K562 (cell line): Measurements from ENCODE around the gene GSTM5. TPM values are rescaled to one million over a fixed set of nuclear protein-coding genes. Genes with fewer than 3 reads are reported as not detected.

ENCODE experiments used
- ATAC-seq: fragments of 200-7000 bp; cut with Tn5 transposase; 3 replicates; pipeline ENCODE4 v1.9.1; 2020; ENCODE audit warnings: moderate library complexity
- BruUV-seq: library from RNA; stranded (reverse); fragments of 400-500 nt; replicated peaks from 2 replicates; lab custom pipeline; 2021; lab: Mats Ljungman, UMichigan
- CTCF ChIA-PET: fragments of 300-600 bp; formaldehyde crosslinking; extraction: SDS; loops from one replicate; lab custom pipeline; 2021; ENCODE audit warnings: low intra/inter-chr PET ratio; lab: Yijun Ruan, JAX
- POLR2A ChIA-PET: fragments of 300-600, 350-650 bp; sonication (Branson Sonifier 250); formaldehyde crosslinking; extraction: SDS; loops from one replicate; lab custom pipeline; 2021; ENCODE audit warnings: antibody characterized with exemption, inconsistent platforms; lab: Yijun Ruan, JAX
- DNase-seq, 4 experiments: peaks; one replicate each; pipeline versions ENCODE4 v3.0.0 to v3.0.0-alpha.2; 2011 to 2018; ENCODE audit warnings: low spot score in 3 of 4, mixed read lengths in 3 of 4; ENCODE audit errors: extremely low read depth in 1 of 4
- FAIRE-seq: peaks from 2 replicates; lab custom pipeline; 2011; peaks lifted over from hg19 to GRCh38; lab: Jason Lieb, UNC
- H2AFZ ChIP-seq: 2 replicates; pipeline ENCODE4 v1.6.0; 2011; ENCODE audit warnings: low read depth, low read length, control low read depth, inconsistent platforms
- H3K27ac ChIP-seq: fragments of 200-600 bp; 3 replicates; pipeline ENCODE4 v1.8.0; 2011; ENCODE audit warnings: low read depth, mild to moderate bottlenecking, control low read depth, inconsistent platforms, low read length, moderate library complexity, mixed read lengths; ENCODE audit errors: extremely low read depth
- H3K27me3 ChIP-seq, 2 experiments: fragments of 300-600 bp in 1 of 2; 2 replicates in 1 of 2; 3 replicates in 1 of 2; pipeline versions ENCODE4 v1.6.0 to v1.8.0; 2011; ENCODE audit warnings: inconsistent platforms in 2 of 2, low read length in 2 of 2, mild to moderate bottlenecking in 1 of 2, mixed read lengths in 1 of 2, moderate library complexity in 1 of 2; ENCODE audit not compliant: control insufficient read depth in 2 of 2, insufficient read depth in 2 of 2
- H3K36me3 ChIP-seq: fragments of 300-600 bp; 3 replicates; pipeline ENCODE4 v1.8.0; 2011; ENCODE audit warnings: mild to moderate bottlenecking, low read length, inconsistent platforms; ENCODE audit not compliant: control insufficient read depth, insufficient read depth
- H3K4me1 ChIP-seq, 2 experiments: fragments of 200-600 bp in 1 of 2; replicated peaks in 1 of 2; 2 replicates in 1 of 2; 3 replicates in 1 of 2; pipeline versions ENCODE4 v1.5.1 to v1.8.0; 2011; ENCODE audit warnings: inconsistent platforms in 2 of 2, low read length in 2 of 2, mild to moderate bottlenecking in 1 of 2, mixed read lengths in 1 of 2, moderate library complexity in 1 of 2; ENCODE audit not compliant: control insufficient read depth in 2 of 2, insufficient read depth in 2 of 2
- H3K4me2 ChIP-seq: 2 replicates; pipeline ENCODE4 v1.6.1; 2011; ENCODE audit warnings: low read length, control low read depth, inconsistent platforms, mixed read lengths; ENCODE audit not compliant: insufficient read depth
- H3K4me3 ChIP-seq: fragments of 200-600 bp; sonication (generic), shearing (Covaris generic); 2 replicates; pipeline ENCODE4 v1.5.1; 2016; ENCODE audit warnings: control low read depth, inconsistent platforms
- H3K79me2 ChIP-seq: fragments of 200-600 bp; 3 replicates; pipeline ENCODE4 v1.8.0; 2011; ENCODE audit warnings: low read length, inconsistent platforms; ENCODE audit not compliant: control insufficient read depth, insufficient read depth
- H3K9ac ChIP-seq, 2 experiments: 2 replicates each; pipeline versions ENCODE4 v1.6.0 to v1.6.1; 2011; ENCODE audit warnings: low read depth in 2 of 2, low read length in 2 of 2, control low read depth in 1 of 2, inconsistent platforms in 1 of 2, mild to moderate bottlenecking in 1 of 2, mixed read lengths in 1 of 2; ENCODE audit not compliant: insufficient read depth in 1 of 2
- H3K9me1 ChIP-seq: one replicate; pipeline ENCODE4 v1.6.0; 2011; ENCODE audit warnings: inconsistent platforms, mild to moderate bottlenecking, low read length, moderate library complexity; ENCODE audit not compliant: control insufficient read depth, insufficient read depth
- H3K9me3 ChIP-seq: replicated peaks from 2 replicates; pipeline ENCODE4 v1.5.1; 2011; ENCODE audit warnings: low read depth, low read length, inconsistent platforms; ENCODE audit not compliant: control insufficient read depth, insufficient read depth
- H4K20me1 ChIP-seq: replicated peaks from 2 replicates; pipeline ENCODE4 v1.6.1; 2011; ENCODE audit warnings: low read length, inconsistent platforms, mixed read lengths; ENCODE audit not compliant: control insufficient read depth, insufficient read depth
- ATF3 ChIP-seq, 2 experiments: fragments of 450-650 bp in 1 of 2; sonication (generic) in 1 of 2; formaldehyde crosslinking in 1 of 2; IDR thresholded peaks in 1 of 2; conservative IDR thresholded peaks in 1 of 2; 2 replicates each; pipeline versions ENCODE4 v1.6.1 to v1.8.1; 2016 to 2023; ENCODE audit warnings: mild to moderate bottlenecking in 2 of 2, moderate library complexity in 2 of 2, inconsistent platforms in 1 of 2, missing genetic modification reagents in 1 of 2
- CEBPB ChIP-seq: fragments of 450-650 bp; IDR thresholded peaks from 2 replicates; pipeline ENCODE4 v1.6.1; 2016; ENCODE audit warnings: missing genetic modification characterization, missing compliant biosample characterization
- CEBPG ChIP-seq, 3 experiments: fragments of 200-800 bp in 1 of 3; sonication (Bioruptor generic) in 1 of 3; sonication (generic) in 1 of 3; formaldehyde crosslinking in 1 of 3; IDR thresholded peaks in 2 of 3; conservative IDR thresholded peaks in 1 of 3; 2 replicates each; pipeline versions ENCODE4 v1.6.1 to v1.8.0; 2016 to 2022; ENCODE audit warnings: missing compliant biosample characterization in 2 of 3, missing genetic modification characterization in 2 of 3, mild to moderate bottlenecking in 1 of 3, missing genetic modification reagents in 1 of 3
- CREM ChIP-seq: IDR thresholded peaks from 2 replicates; pipeline ENCODE4 v1.6.1; 2014; ENCODE audit warnings: antibody characterized with exemption, low read depth
- IRF9 ChIP-seq: fragments of 450-650 bp; IDR thresholded peaks from 2 replicates; pipeline ENCODE4 v1.6.1; 2016; ENCODE audit warnings: missing biosample characterization, missing genetic modification characterization
- ZNF408 ChIP-seq: fragments of 250-450 bp; sonication (Bioruptor Pico); IDR thresholded peaks from 2 replicates; pipeline ENCODE4 v1.4.0; 2020; ENCODE audit warnings: low read depth, mild to moderate bottlenecking, moderate library complexity
- ZNF436 ChIP-seq: fragments of 250-450, 450-650 bp; sonication (Bioruptor Pico); formaldehyde crosslinking; IDR thresholded peaks from 2 replicates; pipeline ENCODE4 v1.7.0; 2020; ENCODE audit warnings: mild to moderate bottlenecking
- WGBS: fragments of 100-300 bp; shearing (Covaris generic); methylation state at CpG from one replicate; pipeline ENCODE4 v1.1.6; 2016; ENCODE audit warnings: low coverage, mixed read lengths; ENCODE audit not compliant: insufficient coverage; ENCODE audit errors: missing lambda C conversion rate; 5-methylcytosine and 5-hydroxymethylcytosine counted together
- in situ Hi-C: fragments of 300-500 bp; cut with MboI; formaldehyde crosslinking; loops from 4 replicates; pipeline ENCODE4 v1.15.0; 2018; ENCODE audit warnings: inconsistent platforms, mixed read lengths
- intact Hi-C: fragments of 100-400 bp; cut with micrococcal nuclease; formaldehyde crosslinking; loops from 2 replicates; pipeline ENCODE4 v1.14.2; 2022
- polyA plus RNA-seq, 8 experiments: library from polyadenylated mRNA; depleted of rRNA in 4 of 8; stranded (reverse) in 5 of 8; unstranded in 3 of 8; fragments of >200 nt; fragmentation: Nextera tagmentation in 2 of 8; fragmentation: Illumina TruSeq in 1 of 8; extraction: Ambion mirVana in 2 of 8; extraction: Trizol in 1 of 8; gene quantifications; 2 replicates each; pipeline versions ENCODE4 v1.2.1 to v1.2.3, GENCODE V29; 2011 to 2014; ENCODE audit warnings: inconsistent platforms in 1 of 8, missing spikeins in 1 of 8
- total RNA-seq, 7 experiments: library from RNA; depleted of rRNA in 6 of 7; stranded (reverse); fragments of >200 nt in 6 of 7; fragmentation: Illumina TruSeq in 2 of 7; extraction: Trizol in 2 of 7; gene quantifications; 2 replicates each; pipeline versions ENCODE4 v1.2.1 to v1.2.3, GENCODE V29; 2011 to 2021; ENCODE audit warnings: low replicate concordance in 1 of 7

Gene GSTM5
- total and polyA plus RNA-seq, 9 of the 15 experiments (the other 6 are each of a cell fraction or from before 2014, with no cell fraction given), result not detected

- H3K4me3 ChIP-seq, result no peak overlapping the region
- H3K27ac ChIP-seq, result no peak overlapping the region
- H3K4me1 ChIP-seq, result peaks cover 5 to 31% of the 10 kb centered on the region in 2 experiments; a peak in 4 of 5 replicates
- no peak for DNase-seq
- H3K9me1 ChIP-seq, result no peaks in the 10 kb centered on the region
- ChIA-PET POLR2A (interaction anchor here (0.5 to 0.6 kb wide), 2 partner anchors 28 to 307 kb away, joined by 3 read pairs; no protein-coding TSS in a partner anchor), CTCF (no interaction called here)
- H3K4me2 ChIP-seq, result no peak overlapping the region
- 65% methylated on average over 7 of the region's 7 CpGs for WGBS
- H3K36me3 ChIP-seq, result no peaks in the 10 kb centered on the region
- no peak for ATAC-seq
- peaks cover 11% of the 10 kb centered on the region for H3K9me3 ChIP-seq
- H2AFZ ChIP-seq, result no peak overlapping the region
- H3K27me3 ChIP-seq, result no peaks in the 10 kb centered on the region
- H4K20me1 ChIP-seq, result no peaks in the 10 kb centered on the region
- in situ Hi-C loops, result no loop called here
- H3K79me2 ChIP-seq, result no peaks in the 10 kb centered on the region
- TF ChIP-seq IRF9 (tag) (peak; percentile 79), ZNF408 (CRISPR knock-in tag) (no peak), ATF3 (IDR thresholded peaks at IDR 0.05) (0 out of 2 replicates have a peak, but pooled peaks have one; percentile 31), ATF3 (CRISPR knock-in tag; conservative IDR thresholded peaks at IDR 0.05) (no peak), CEBPG (CRISPR knock-in tag; IDR thresholded peaks at IDR 0.05) (peak; percentile 64; the same call in 1 of the 2 replicates), CEBPG (tag; conservative IDR thresholded peaks at IDR 0.05 in 1 of 2, IDR thresholded peaks at IDR 0.05 in 1 of 2) (peak; percentile 84 to 99), CEBPB (tag) (peak; percentile 98), ZNF436 (CRISPR knock-in tag) (no peak), CREM (no peak)
- FAIRE-seq, result no peak
- intact Hi-C loops, result no loop called here
- H3K9ac ChIP-seq, result no peak overlapping the region
- no TSS peak for BruUV-seq
Observed at GRCh38 chr1:109722908-109723691, 11.0 kb downstream of the GSTM5 start.
